Esophagus muscularis mucosa (tissue), 4 donors: ENCODE data around the gene C10orf88.

Experiments used
- CTCF ChIP-seq, 3 experiments: fragments of 200-600 bp in 2 of 3; fragments of 450-650 bp in 1 of 3; sonication (generic) in 2 of 3; IDR thresholded peaks; one replicate each; pipeline ENCODE4 v1.5.1; 2017 to 2019; ENCODE audit warnings: antibody characterized with exemption in 3 of 3, mild to moderate bottlenecking in 2 of 3, moderate library complexity in 1 of 3
- EP300 ChIP-seq: sonication (generic); formaldehyde crosslinking; IDR thresholded peaks from one replicate; pipeline ENCODE4 v1.6.1; 2017; ENCODE audit warnings: antibody characterized with exemption
- POLR2AphosphoS5 ChIP-seq, 2 donors: sonication (generic); formaldehyde crosslinking; IDR thresholded peaks; one replicate each; pipeline ENCODE4 v1.6.1; 2017; ENCODE audit warnings: antibody characterized with exemption in 2 of 2

- TF ChIP-seq CTCF (IDR thresholded peaks at IDR 0.05) (no peak), POLR2AphosphoS5 (IDR thresholded peaks at IDR 0.05) (no peak), EP300 (no peak)
Measured at GRCh38 chr10:123000155-123000554, 46.1 kb upstream of the C10orf88 start.
